Dedifferentiated amniotic fluid mesenchymal stem cell (primary cell): Measurements from ENCODE around the gene TPCN1.

Experiments used
- DNase-seq: peaks from one replicate; pipeline ENCODE4 v3.0.0-alpha.2; 2016; ENCODE audit errors: extremely low spot score

Gene TPCN1

GRCh38 chr12:113305281-113305856 is 84.1 kb downstream of the TPCN1 start:
- no peak for DNase-seq

GRCh38 chr12:113306382-113306781 is 85.1 kb downstream of the TPCN1 start:
- DNase-seq, result no peak

- DNase-seq, result no peak
These were observed 89.2 kb downstream of the TPCN1 start for GRCh38 chr12:113310489-113310888.

GRCh38 chr12:113314121-113314529 is 92.9 kb downstream of the TPCN1 start:
- no peak for DNase-seq

DNA sequence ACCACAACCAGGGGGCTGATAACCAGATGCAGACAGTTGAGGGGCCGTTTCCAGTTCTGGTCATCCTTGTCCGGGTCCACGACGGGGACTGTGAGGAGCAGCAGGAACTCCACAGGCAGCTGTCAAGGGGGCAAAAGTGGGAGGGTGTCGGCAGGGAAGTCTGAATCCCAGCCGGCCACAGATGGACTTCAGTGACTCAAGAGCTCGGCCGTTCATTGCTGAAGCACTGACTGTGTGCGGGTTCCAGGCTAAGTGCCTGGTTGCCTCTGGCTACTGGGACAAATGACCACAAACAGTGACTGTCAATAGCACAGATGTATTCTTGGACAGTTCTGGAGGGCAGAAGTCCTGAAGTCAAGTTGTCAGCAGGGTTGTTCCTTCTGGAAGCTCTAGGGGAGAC is 94.1 kb downstream of the TPCN1 start:
- DNase-seq, result no peak

GRCh38 chr12:113316155-113316554 is 94.9 kb downstream of the TPCN1 start:
- no peak for DNase-seq

DNA sequence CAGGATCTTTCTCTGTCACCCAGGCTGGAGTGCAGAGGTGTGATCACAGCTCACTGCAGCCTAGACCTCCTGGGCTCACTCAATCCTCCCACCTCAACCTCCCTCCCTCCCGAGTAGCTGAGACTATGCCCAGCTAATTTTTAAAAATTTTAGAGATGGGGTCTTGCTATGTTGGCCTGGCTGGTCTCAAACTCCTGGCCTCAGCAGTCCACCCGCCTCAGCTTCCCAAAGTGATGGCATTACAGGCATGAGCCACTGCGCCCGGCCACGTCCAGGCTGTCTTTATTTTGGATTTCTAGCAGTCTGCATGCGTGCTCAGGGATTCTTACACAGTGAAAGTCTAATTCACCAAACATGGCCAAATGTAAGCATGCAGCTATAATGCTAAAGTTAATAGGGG is 95.9 kb downstream of the TPCN1 start:
- DNase-seq, result no peak

DNA sequence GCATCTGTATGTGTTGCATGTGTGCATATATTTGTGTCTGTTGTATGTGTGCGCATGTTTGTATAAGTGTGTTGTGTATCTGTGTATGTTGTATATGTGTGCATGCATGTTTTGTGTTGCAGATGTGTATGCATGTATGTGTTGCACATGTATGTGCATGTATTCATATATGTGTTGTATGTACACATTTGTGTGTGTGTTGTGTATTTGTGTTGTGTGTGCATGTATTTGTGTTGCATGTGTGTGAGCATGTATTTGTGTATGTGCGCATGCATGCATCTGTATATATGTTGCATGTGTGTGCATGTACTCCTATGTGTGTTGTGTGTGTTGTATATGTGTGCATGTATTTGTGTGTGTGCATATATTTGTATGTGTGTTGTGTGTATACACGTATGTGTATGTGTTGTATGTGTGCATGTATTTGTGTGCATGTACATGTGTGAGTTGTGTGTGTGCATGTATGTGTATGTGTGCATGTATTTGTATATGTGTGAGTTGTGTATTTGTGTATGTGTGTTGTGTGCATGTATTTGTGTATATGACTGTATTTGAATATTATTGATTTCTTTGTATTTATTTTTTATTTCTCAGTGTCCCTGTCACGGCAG is 96.9 kb downstream of the TPCN1 start:
- DNase-seq, result no peak

DNA sequence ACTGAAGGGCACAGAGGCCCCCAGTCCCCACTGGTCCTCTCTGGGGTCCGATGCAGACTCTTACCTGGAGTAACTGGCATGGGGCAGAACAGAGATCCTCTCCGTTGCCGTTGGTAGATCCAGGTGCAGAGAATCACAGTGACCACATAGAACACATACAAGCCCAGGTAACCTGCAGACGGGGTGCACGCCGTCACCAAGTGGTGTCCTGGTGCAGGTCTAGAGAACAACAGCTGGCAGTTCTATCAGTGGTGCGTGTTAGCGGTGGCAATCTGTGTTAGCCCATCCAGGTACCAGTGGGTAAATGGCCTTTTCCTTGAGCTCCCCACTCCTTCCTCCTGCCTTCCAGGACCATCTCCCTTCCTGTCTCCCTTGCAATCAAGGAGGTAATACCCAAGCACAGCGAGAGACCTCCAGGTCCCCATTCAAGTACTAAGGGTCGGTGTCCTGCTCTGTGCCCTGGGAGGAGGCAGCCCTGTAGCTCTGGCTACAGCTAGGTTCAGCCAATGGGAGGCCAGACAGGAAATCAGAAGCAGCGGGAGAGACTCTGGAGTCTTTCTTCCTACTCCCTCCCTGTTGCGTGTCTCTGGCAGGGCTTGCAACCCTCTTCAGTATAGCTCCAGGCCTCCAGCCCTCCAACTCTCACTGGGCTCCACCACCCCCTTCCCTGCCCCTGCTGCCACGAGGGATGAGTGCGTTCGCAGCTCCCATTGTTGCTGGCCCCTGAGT is 97.8 kb downstream of the TPCN1 start:
- no peak for DNase-seq

GRCh38 chr12:113320401-113320800 is 99.1 kb downstream of the TPCN1 start:
- no peak for DNase-seq

GRCh38 chr12:113322343-113322742 is 101.1 kb downstream of the TPCN1 start:
- DNase-seq, result peak; percentile 29

DNA sequence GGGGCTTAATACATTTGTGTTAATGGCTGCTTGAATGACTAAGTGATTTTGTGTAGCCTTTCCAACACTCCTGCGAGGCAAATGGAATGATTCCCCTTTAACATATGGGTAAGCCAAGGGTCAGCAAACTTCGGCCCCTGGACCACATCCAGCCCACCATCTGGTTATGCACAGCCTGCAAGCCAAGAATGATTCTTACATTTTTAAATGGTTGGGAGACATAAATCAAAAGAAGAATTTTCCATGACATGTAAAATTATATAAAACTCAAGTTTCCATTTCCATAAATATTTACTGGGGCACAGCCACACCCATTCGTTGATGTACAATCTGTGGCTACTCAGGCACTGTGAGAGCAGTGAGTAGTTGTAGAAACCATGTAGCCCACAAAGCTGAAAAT is 104.7 kb downstream of the TPCN1 start:
- peak; percentile 85 for DNase-seq

GRCh38 chr12:113326775-113327395 is 105.6 kb downstream of the TPCN1 start:
- no peak for DNase-seq

DNA sequence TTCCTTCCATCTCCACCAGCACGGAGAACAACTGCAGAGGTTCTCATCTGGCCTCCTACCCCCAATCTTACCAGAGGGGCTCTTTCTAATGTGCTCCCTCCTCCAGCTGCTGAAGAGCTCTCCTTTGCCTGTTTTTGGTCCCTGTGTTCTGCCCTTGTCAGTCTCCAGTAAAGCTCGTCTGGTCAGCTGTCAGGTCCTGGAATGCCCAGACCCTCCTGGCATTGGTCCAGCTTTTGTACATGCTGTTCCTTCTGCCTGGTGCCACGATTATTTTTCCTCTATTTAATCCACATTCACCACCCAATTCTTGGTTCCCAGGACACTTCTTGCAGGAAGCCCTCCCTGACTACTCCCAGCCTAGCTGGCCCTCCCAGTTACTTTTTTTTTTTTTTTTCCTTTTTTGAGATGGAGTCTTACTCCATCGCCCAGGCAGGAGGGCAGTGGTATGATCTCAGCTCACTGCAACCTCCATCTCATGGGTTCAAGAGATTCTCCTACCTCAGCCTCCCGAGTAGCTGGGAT is 107.2 kb downstream of the TPCN1 start:
- no peak for DNase-seq

DNA sequence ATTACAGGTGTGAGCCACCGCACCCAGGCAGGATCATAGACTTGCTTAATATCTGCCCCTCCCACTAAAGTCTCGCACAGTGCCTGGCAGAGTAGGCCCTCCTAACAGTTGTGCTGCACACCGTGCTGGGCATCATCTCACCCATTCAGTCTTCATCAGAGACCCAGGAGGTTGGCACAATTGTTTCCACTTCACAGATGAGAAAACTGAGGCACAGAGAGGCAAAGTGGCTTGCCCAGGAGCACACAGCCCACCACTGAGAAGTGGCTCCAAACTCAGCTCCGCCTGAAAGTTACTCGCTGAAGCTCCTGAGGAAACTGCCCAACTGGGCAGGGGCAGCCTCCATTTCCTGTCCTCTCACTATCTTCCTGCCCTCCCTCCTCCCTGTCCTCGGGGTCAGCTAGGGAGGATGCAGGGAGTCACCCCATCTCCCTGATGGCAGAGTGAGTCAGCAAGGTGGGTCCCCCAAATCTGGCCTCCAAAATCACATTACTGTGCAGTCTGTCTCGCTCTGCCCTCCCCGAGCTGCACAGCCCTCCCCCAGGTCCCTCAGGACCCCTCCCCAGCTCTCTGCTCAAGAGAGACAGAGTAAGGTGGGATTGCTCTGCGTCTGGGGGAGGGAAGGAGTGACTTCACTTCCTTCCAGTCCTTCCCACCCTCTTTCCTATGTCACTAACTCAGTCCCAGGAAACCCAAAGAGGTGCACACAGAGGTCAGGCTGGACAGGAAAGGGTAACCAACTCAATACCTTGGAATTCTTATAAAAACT is 107.9 kb downstream of the TPCN1 start:
- DNase-seq, result no peak

DNA sequence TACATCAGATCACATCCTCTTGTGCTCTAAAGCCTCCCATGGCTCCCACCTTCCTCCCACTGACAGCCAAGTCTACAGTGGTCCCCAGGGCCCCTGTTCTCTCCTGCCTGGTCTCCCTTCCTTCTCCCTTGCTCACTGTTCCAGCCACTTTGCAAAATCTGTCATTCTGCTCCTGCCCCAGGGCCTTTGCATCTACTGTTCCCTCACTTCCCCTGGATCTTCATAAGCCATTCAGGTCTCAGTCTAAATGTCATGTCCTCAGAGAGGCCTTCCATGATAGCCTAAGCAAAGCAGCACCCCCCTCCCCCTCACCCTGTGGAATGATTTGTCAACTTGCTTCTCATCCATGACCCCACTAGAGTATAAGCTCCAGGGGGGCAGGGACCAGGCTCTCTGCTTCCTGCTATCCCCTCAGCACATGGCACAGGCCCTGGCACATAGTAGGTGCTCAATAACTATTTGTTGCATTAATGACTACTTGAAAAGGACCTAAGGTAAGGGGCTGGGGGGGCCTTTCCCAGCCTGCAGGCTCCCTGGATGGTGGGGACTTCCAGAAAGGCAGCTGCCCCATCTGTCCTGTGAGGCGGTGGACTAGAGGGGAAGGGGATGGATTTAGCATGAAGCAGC is 108.6 kb downstream of the TPCN1 start:
- no peak for DNase-seq

GRCh38 chr12:113330505-113330904 is 109.2 kb downstream of the TPCN1 start:
- no peak for DNase-seq

DNA sequence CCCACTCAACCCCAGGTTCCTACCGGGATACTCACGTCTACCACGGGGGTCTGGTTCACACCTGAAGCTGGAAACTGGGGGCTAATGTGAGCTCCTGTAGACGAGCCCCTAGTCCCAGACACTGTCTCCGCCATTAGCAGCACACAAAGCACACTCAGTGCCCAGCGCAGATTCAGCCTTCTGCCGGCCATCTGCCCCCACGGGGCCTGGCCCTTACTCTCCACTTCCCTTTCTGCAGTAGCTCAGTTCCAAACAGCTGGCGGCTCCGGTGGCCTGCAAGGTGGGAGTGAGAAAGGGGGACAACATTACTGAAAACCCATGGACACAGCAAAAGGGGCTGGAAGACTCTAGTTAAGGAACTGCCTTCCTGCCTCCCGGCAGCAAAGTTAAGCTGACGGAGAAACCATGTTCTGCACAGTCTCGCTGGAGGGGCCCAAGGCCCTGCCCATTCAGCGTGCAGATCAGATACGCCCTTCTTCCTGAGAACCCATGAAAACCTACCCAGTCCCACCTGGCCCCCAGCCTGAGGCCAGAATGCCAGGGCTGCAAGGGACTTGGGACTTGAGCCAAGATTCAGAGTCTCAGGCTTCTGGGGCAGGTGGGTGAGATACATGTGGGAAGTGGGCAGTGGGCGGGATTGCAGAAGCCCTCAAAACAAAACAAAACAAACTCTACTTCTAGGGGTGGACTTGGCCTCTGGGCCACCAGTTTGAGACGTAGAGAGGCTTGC is 111.6 kb downstream of the TPCN1 start:
- no peak for DNase-seq

DNA sequence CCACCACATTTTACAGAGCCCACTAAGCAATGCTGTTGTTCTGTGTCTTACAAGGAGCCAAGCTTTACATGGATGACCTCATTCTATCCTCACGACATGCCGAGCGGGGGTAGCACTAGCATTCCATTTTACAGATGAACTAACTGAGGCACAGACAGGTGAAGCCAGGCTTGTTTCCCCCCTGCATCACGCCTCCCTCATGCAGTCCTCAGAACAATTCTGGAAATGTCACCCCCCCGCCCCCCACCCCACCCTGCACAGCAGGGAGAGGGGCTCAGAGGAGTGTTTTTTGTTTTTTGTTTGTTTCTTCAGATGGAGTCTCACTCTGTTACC is 112.1 kb downstream of the TPCN1 start:
- DNase-seq, result no peak

DNA sequence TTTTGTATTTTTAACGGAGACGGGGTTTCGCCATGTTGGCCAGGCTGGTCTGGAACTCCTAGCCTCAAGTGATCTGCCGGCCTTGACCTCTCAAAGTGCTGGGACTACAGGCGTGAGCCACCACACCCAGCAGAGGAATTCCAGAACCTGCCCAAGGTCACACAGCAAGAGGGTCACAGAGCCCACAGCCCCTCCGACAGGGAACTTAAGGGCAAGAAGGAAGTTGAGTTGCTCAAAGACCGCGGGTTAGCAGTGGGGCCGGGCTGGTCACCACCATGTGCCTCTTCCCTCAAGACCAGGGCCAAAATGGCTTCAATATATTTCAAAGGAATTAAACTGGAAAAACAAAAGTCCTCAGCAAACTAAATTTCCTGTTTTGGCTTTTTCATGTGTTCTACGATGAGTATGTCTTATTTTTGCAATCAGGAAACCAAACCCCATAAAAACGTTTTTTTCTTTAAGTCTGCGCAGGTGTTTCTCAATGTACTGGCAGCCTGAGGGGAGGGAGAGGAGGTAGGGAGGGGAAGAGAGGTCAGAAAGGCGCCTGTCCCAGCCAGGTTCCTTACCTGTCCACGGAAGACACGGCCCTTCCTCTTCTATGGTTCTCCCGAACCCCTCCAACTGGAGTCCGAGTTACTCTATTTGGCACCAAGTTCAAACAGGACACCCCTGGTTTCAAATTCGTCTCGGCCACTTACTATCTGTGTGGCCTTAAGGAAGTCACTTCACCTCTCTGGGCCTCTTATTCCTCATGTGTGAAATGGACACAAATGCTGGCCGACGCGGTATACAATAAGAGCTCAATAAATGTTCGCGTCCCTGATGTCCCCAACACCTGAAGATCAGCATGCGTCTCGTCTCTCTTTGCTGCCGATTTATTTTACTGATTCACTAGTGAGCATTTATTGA is 112.9 kb downstream of the TPCN1 start:
- no peak for DNase-seq
